HepG2 (cell line): Measurements from ENCODE around the gene FPGS. TPM values are rescaled to one million over a fixed set of nuclear protein-coding genes. Genes with fewer than 3 reads are reported as not detected.

Source experiments
- CEBPB ChIP-seq: IDR thresholded peaks from 2 replicates; pipeline ENCODE4 v1.6.1; 2011; ENCODE audit warnings: low read depth, low read length, improper control_type of control experiment, borderline replicate concordance
- IKZF4 ChIP-seq: sonication (generic); formaldehyde crosslinking; IDR thresholded peaks from 2 replicates; pipeline ENCODE4 v1.5.1; 2020; ENCODE audit warnings: borderline replicate concordance, mild to moderate bottlenecking, low read depth, missing genetic modification reagents; ENCODE audit errors: not compliant biosample characterization
- MAFG ChIP-seq: sonication (generic); formaldehyde crosslinking; IDR thresholded peaks from 2 replicates; pipeline ENCODE4 v1.5.1; 2020; ENCODE audit warnings: mild to moderate bottlenecking, missing genetic modification reagents
- NAIF1 ChIP-seq: sonication (generic); formaldehyde crosslinking; IDR thresholded peaks from 2 replicates; pipeline ENCODE4 v1.5.0; 2020; ENCODE audit warnings: mild to moderate bottlenecking, missing genetic modification reagents, borderline replicate concordance
- PCBP1 ChIP-seq: fragments of 200-400 bp; formaldehyde crosslinking; IDR thresholded peaks from 2 replicates; pipeline ENCODE4 v1.6.1; 2017; ENCODE audit warnings: mild to moderate bottlenecking, low read depth, low read length, borderline replicate concordance
- SRSF9 ChIP-seq: fragments of 200-400 bp; formaldehyde crosslinking; IDR thresholded peaks from 2 replicates; pipeline ENCODE4 v1.6.1; 2018; ENCODE audit warnings: borderline replicate concordance, mild to moderate bottlenecking, low read depth, low read length; ENCODE audit not compliant: insufficient read depth, poor library complexity, severe bottlenecking
- ZFP37 ChIP-seq: sonication (generic); formaldehyde crosslinking; IDR thresholded peaks from 2 replicates; pipeline ENCODE4 v1.4.0; 2020; ENCODE audit warnings: missing genetic modification reagents, borderline replicate concordance
- ZNF292 ChIP-seq: sonication (generic); formaldehyde crosslinking; IDR thresholded peaks from 2 replicates; pipeline ENCODE4 v1.8.1; 2022; ENCODE audit warnings: mild to moderate bottlenecking, low read depth, missing genetic modification reagents, borderline replicate concordance
- ZNF317 ChIP-seq: sonication (generic); formaldehyde crosslinking; IDR thresholded peaks from 2 replicates; pipeline ENCODE4 v1.5.0; 2020; ENCODE audit warnings: mild to moderate bottlenecking, missing genetic modification reagents
- ZNF564 ChIP-seq: sonication (generic); formaldehyde crosslinking; IDR thresholded peaks from 2 replicates; pipeline ENCODE4 v1.8.1; 2023; ENCODE audit warnings: mild to moderate bottlenecking, missing genetic modification reagents
- ZNF713 ChIP-seq: sonication (generic); formaldehyde crosslinking; IDR thresholded peaks from 2 replicates; pipeline ENCODE4 v1.4.0; 2020; ENCODE audit warnings: mild to moderate bottlenecking, missing genetic modification reagents
- polyA plus RNA-seq, 8 experiments: library from polyadenylated mRNA; depleted of rRNA in 3 of 8; stranded (reverse) in 7 of 8; unstranded in 1 of 8; fragments of >200 nt; fragmentation: Illumina TruSeq in 4 of 8; extraction: Trizol in 4 of 8; gene quantifications; 2 replicates each; pipeline versions ENCODE4 v1.2.1 to v1.2.3, GENCODE V29; 2011 to 2016; ENCODE audit warnings: low read depth in 4 of 8, missing spikeins in 1 of 8, mixed read lengths in 1 of 8; ENCODE audit not compliant: insufficient read depth in 1 of 8
- total RNA-seq, 5 experiments: library from RNA; depleted of rRNA; stranded (reverse); fragments of >200 nt; fragmentation: Illumina TruSeq; extraction: Trizol; gene quantifications; 2 replicates each; pipeline ENCODE4 v1.2.3, GENCODE V29; 2016; ENCODE audit warnings: low read depth in 1 of 5
- TF ChIP-seq, protein P1 (sequence below): sonication (generic); formaldehyde crosslinking; IDR thresholded peaks from 2 replicates; pipeline ENCODE4 v1.4.0; 2020; ENCODE audit warnings: mild to moderate bottlenecking, missing genetic modification reagents
- TF ChIP-seq, protein P2 (sequence below): sonication (generic); formaldehyde crosslinking; IDR thresholded peaks from 2 replicates; pipeline ENCODE4 v1.8.0; 2023; ENCODE audit warnings: mild to moderate bottlenecking, missing genetic modification reagents
- TF ChIP-seq, protein P3 (sequence below), 2 experiments: fragments of 450-650 bp in 1 of 2; sonication (generic) in 1 of 2; formaldehyde crosslinking; IDR thresholded peaks; 2 replicates each; pipeline versions ENCODE4 v1.5.0 to v1.8.0; 2020 to 2022; ENCODE audit warnings: mild to moderate bottlenecking in 1 of 2, missing genetic modification reagents in 1 of 2
- TF ChIP-seq, protein P4 (sequence below), 2 experiments: sonication (generic) in 1 of 2; formaldehyde crosslinking in 1 of 2; IDR thresholded peaks; 2 replicates each; pipeline versions ENCODE4 v1.4.0 to v1.6.1; 2018 to 2020; ENCODE audit warnings: missing genetic modification reagents in 2 of 2, borderline replicate concordance in 1 of 2, low read depth in 1 of 2, mild to moderate bottlenecking in 1 of 2, missing biosample characterization in 1 of 2
- TF ChIP-seq, protein P5 (sequence below), 2 experiments: IDR thresholded peaks; 2 replicates each; pipeline ENCODE4 v1.6.1; 2011 to 2012; ENCODE audit warnings: low read length in 2 of 2, borderline replicate concordance in 1 of 2, low read depth in 1 of 2, mild to moderate bottlenecking in 1 of 2, moderate library complexity in 1 of 2

Gene FPGS
- total and polyA plus RNA-seq, 2 of the 13 experiments (the other 11 are each of a cell fraction or from before 2014, with no cell fraction given) = 35.6 to 36.8 TPM

DNA sequence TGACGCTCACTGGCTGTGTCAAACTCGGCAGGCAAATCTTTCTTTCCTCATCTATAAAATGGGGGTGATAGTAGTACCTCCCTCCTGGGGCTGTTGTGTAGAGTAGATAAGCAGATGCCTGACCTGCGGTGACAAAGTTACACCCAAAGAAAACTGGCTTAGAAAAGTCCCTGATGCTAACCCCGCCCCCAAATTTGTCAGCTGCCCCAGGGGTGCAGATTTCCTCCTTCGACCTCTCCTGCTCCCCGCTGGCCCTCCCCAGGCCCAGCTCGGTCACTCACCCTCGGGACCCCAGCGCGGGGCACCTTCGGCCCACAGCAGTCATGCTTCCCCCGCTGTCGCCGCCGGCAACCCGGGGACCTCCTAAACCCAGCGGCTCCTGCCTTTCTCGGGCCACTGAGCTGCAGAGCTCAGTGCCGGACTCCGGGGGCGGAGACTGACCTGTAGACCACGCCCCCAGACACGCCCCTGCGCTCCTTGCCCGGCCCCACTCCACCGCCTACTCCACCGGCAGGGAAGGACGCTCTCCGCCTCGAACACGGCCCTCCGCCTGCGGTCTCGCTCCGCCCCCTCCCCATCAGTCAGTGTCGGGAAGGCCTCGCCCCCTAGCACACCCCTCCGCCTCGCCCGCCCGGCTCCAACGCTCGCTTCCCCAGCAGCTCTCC lies 31.6 kb upstream of the FPGS start (continued):
- TF ChIP-seq MAFG (CRISPR knock-in tag) = no peak
- TF ChIP-seq ZNF564 = no peak
- TF ChIP-seq ZNF317 (CRISPR knock-in tag) = no peak
- TF ChIP-seq, protein P1, sequence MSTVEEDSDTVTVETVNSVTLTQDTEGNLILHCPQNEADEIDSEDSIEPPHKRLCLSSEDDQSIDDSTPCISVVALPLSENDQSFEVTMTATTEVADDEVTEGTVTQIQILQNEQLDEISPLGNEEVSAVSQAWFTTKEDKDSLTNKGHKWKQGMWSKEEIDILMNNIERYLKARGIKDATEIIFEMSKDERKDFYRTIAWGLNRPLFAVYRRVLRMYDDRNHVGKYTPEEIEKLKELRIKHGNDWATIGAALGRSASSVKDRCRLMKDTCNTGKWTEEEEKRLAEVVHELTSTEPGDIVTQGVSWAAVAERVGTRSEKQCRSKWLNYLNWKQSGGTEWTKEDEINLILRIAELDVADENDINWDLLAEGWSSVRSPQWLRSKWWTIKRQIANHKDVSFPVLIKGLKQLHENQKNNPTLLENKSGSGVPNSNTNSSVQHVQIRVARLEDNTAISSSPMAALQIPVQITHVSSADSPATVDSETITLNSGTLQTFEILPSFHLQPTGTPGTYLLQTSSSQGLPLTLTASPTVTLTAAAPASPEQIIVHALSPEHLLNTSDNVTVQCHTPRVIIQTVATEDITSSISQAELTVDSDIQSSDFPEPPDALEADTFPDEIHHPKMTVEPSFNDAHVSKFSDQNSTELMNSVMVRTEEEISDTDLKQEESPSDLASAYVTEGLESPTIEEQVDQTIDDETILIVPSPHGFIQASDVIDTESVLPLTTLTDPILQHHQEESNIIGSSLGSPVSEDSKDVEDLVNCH (CRISPR knock-in tag) = no peak
- TF ChIP-seq, protein P2, sequence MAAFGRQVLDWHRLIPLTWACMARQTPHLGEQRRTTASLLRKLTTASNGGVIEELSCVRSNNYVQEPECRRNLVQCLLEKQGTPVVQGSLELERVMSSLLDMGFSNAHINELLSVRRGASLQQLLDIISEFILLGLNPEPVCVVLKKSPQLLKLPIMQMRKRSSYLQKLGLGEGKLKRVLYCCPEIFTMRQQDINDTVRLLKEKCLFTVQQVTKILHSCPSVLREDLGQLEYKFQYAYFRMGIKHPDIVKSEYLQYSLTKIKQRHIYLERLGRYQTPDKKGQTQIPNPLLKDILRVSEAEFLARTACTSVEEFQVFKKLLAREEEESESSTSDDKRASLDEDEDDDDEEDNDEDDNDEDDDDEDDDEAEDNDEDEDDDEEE (CRISPR knock-in tag) = no peak
- TF ChIP-seq ZFP37 (CRISPR knock-in tag) = no peak
- TF ChIP-seq SRSF9 = no peak
- TF ChIP-seq, protein P3, sequence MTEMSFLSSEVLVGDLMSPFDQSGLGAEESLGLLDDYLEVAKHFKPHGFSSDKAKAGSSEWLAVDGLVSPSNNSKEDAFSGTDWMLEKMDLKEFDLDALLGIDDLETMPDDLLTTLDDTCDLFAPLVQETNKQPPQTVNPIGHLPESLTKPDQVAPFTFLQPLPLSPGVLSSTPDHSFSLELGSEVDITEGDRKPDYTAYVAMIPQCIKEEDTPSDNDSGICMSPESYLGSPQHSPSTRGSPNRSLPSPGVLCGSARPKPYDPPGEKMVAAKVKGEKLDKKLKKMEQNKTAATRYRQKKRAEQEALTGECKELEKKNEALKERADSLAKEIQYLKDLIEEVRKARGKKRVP (CRISPR knock-in tag; IDR thresholded peaks at IDR 0.05) = no peak
- TF ChIP-seq, protein P4, sequence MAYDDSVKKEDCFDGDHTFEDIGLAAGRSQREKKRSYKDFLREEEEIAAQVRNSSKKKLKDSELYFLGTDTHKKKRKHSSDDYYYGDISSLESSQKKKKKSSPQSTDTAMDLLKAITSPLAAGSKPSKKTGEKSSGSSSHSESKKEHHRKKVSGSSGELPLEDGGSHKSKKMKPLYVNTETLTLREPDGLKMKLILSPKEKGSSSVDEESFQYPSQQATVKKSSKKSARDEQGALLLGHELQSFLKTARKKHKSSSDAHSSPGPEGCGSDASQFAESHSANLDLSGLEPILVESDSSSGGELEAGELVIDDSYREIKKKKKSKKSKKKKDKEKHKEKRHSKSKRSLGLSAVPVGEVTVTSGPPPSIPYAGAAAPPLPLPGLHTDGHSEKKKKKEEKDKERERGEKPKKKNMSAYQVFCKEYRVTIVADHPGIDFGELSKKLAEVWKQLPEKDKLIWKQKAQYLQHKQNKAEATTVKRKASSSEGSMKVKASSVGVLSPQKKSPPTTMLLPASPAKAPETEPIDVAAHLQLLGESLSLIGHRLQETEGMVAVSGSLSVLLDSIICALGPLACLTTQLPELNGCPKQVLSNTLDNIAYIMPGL (CRISPR knock-in tag; IDR thresholded peaks at IDR 0.05; ENCODE audit: borderline replicate concordance in 1 of 2, low read depth in 1 of 2) = peak; percentile 26 to 30; a peak in 1 of 4 replicates
- no peak for TF ChIP-seq IKZF4 (CRISPR knock-in tag)
- TF ChIP-seq ZNF713 (CRISPR knock-in tag) = no peak
- TF ChIP-seq, protein P5, sequence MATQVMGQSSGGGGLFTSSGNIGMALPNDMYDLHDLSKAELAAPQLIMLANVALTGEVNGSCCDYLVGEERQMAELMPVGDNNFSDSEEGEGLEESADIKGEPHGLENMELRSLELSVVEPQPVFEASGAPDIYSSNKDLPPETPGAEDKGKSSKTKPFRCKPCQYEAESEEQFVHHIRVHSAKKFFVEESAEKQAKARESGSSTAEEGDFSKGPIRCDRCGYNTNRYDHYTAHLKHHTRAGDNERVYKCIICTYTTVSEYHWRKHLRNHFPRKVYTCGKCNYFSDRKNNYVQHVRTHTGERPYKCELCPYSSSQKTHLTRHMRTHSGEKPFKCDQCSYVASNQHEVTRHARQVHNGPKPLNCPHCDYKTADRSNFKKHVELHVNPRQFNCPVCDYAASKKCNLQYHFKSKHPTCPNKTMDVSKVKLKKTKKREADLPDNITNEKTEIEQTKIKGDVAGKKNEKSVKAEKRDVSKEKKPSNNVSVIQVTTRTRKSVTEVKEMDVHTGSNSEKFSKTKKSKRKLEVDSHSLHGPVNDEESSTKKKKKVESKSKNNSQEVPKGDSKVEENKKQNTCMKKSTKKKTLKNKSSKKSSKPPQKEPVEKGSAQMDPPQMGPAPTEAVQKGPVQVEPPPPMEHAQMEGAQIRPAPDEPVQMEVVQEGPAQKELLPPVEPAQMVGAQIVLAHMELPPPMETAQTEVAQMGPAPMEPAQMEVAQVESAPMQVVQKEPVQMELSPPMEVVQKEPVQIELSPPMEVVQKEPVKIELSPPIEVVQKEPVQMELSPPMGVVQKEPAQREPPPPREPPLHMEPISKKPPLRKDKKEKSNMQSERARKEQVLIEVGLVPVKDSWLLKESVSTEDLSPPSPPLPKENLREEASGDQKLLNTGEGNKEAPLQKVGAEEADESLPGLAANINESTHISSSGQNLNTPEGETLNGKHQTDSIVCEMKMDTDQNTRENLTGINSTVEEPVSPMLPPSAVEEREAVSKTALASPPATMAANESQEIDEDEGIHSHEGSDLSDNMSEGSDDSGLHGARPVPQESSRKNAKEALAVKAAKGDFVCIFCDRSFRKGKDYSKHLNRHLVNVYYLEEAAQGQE (IDR thresholded peaks at IDR 0.05; ENCODE audit: borderline replicate concordance in 1 of 2, low read depth in 1 of 2, low read length in 2 of 2) = no peak
- no peak for TF ChIP-seq CEBPB
- TF ChIP-seq PCBP1 = peak; percentile 81; the same call in 1 of the 2 replicates
- no peak for TF ChIP-seq ZNF292
- TF ChIP-seq NAIF1 (CRISPR knock-in tag) = no peak
